Frontal cortex (tissue), 4 donors: Measurements from ENCODE around the gene PIP4P1. TPM values are rescaled to one million over a fixed set of nuclear protein-coding genes. Genes with fewer than 3 reads are reported as not detected.
"Not testable (repeated sequence)": the region's sequence is repeated elsewhere in the genome, so short reads cannot be mapped to it uniquely, and the experiment has no call there.

Experiments used
- DNase-seq, 2 donors: peaks; one replicate each; pipeline ENCODE4 v3.0.0; 2012; ENCODE audit warnings: low spot score in 2 of 2
- FAIRE-seq: peaks from 2 replicates; lab custom pipeline; 2012; peaks lifted over from hg19 to GRCh38; lab: Jason Lieb, UNC
- total RNA-seq: library from RNA; depleted of rRNA; stranded (reverse); fragments of >200 nt; gene quantifications from one replicate; pipeline ENCODE4 v1.2.3, GENCODE V29; 2014
- donor health status: control.
- donor health status: control.
- donor health status: control.

The PIP4P1 gene
- total RNA-seq, 1 donor from 2014 or later, result 33.8 TPM

DNA sequence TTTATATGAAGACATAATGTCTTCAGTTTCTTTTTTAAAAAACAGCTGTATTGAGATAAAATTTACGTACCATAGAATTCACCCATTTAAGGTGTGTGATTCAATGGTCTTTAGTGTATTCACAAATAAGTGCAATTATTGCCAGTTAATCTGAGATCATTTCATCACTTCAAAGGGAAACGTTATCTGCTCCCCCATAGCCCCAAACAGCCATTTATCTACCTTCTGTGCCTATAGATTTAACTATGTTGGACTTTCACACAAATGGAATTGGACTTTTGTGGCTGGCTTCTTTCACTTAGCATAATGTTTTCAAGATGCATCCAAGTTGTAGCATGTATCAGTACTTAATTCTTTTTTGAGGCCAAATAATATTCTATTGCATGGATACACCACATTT lies 17.7 kb upstream of the PIP4P1 start:
- FAIRE-seq, result no peak
- no peak for DNase-seq

- FAIRE-seq (no peak), DNase-seq (no peak)
Observed at GRCh38 chr14:20477211-20477876, 16.1 kb upstream of the PIP4P1 start.

- DNase-seq (no peak), FAIRE-seq (no peak)
Observed at GRCh38 chr14:20476776-20477175, 15.5 kb upstream of the PIP4P1 start.

GRCh38 chr14:20472536-20473169 lies 11.4 kb upstream of the PIP4P1 start:
- no peak for FAIRE-seq

DNA sequence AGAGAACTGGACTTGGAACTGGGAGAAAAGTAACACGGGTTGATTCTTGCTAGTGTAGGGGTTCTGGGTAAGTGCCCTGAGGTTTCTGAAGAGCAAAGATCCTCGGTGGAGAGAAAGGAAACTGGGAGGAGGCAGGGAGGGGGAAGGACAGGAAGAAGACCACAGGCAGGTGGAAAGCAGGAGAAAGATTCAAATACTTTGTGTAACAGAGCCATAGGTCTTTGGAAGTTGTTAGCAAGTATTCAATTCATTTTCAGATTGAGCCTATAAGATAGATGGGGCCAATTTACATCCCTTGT lies 9.3 kb upstream of the PIP4P1 start:
- DNase-seq, result no peak
- FAIRE-seq, result no peak

More at GRCh38 chr14:20472536-20473169, 11.4 kb upstream of the PIP4P1 start:
- DNase-seq, result no peak

- DNase-seq, result peak in 1 of 2 donors; percentile 66
- no peak for FAIRE-seq
Observed at GRCh38 chr14:20469890-20470602, 8.8 kb upstream of the PIP4P1 start.

- peak; percentile 70 to 91 for DNase-seq
- no peak for FAIRE-seq
Observed at GRCh38 chr14:20469242-20469889, 8.1 kb upstream of the PIP4P1 start, which contains the start of gene PNP. TSS of gene PNP (plus strand) at chr14:20469406. CDS start at chr14:20469525, 119 bp downstream.

DNA sequence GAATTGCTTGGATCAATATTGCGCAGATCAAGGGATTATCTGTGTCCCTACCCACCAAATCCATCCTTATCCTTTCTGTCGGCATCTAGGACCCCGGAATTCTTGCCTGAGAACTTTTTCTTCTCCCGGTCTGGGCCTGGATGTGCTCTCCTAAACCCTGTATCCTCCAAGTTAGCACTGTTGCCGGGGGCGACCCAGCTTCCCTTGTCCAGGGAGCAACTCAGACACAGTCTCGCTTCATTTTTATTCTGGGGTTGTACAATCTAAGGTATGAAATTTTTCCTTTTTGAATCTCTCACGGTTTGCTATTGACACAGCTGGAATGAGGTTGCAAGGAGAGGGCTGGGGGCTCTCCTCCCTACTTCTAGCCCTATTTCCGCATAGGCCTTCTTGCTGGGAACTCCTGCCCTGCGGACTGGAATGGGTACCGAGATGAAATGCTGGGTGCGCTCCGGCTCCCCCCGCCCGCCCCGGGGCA lies 7.6 kb upstream of the PIP4P1 start:
- FAIRE-seq (no peak), DNase-seq (no peak)

DNA sequence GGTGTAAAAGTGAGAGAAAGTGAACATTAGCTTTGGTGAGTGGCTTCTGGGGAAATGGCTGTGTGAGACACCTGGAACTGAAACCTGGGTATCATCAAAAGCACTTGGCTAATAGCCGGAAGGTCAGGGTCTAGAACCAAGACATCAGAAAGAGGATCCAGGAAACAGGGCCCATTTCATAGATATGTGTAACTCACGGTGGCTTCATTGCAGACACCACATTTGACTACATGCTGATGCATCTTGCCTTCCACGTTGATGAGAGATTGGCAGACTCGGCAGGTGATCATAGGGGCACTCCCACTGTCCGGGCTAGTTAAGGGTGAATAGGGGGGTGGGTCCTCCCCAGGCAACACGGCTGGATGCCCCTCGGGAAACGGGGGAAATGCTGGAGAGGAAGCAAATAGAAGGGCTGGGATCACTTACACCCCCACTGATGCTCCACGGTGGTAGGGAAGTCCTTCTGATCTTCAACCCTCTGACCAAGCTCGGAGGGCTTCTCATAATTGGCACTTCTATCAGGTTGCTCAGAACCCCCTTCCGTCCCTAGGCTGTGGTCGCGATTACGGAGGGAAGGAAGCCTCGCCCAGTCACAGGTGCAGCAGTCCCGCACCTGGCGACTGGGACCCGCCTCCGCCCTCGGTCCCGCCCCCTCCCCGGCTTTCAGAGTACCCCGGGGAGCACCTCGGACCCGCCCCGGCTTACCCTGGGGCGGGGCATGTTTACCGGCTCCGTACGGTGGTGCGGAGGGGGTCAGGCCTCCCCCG lies 593 bp downstream of the PIP4P1 start:
- no peak for FAIRE-seq
- no peak for DNase-seq

DNA sequence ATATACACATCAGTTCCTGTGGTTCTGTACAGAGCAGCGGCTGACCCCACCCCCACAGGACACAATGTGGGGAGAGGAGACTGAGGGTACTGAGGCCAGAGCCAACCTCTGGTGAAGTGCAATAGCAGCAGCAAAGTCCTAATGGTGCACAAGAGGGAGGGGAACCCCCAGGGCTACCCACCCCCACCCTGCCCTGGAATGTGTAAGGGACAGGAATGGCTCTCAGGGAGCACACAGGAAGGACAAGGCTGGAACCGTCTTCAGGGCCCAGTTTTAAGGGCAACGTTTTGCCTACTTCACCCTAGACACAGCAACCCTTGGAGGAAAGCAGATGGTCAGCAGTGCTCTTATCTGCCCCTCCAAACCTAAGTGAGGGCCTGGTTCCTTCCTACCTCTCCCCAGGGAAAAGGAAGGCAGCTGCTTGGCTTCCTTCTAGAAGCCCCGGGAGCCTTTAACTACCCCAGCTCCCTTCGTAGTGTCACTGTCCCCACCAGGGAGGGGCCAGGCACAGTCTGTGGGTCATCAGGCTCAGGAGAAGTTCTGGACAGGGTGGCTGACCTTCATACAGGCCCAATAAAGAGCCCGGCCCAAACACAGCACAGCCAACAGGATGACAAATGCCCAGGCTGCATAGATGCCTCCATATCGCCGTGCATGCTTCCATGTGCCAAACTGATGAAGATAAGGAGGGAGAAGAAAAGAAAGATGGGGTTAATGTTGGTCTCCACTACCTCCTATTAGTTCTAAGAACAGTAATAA lies 3.0 kb downstream of the PIP4P1 start:
- FAIRE-seq (no peak), DNase-seq (no peak)

- DNase-seq, result no peak
- no peak for FAIRE-seq
Observed at GRCh38 chr14:20456971-20457370, 4.3 kb downstream of the PIP4P1 start.

- FAIRE-seq, result no peak
- DNase-seq, result no peak
Observed at GRCh38 chr14:20455355-20456300, 5.6 kb downstream of the PIP4P1 start.

- FAIRE-seq (peak; percentile 72), DNase-seq (peak; percentile 89 to 91)
Observed at GRCh38 chr14:20454516-20455354, 6.5 kb downstream of the PIP4P1 start, which contains the start of the genes APEX1 and OSGEP. TSS of gene APEX1 (plus strand) at chr14:20455226. CDS start at chr14:20455646, 420 bp downstream. TSS of gene OSGEP (minus strand) at chr14:20454812. CDS start at chr14:20454683, 129 bp downstream.

DNA sequence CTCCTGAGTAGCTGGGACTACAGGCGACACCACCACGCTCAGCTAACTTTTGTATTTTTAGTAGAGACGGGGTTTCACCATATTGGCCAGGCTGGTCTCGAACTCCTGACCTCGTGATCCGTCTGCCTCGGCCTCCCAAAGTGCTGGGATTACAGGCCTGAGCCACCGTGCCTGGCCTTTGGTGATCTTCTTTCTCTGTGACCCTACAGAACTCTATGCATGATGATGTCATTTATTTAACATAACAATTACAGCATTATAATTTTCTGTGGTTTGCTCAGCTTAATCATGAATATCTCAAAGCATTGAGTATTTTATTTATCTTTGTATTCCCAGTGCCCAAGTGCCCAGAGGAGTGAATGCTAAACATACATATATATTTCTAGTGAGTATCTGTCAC lies 8.4 kb downstream of the PIP4P1 start:
- not testable (repeated sequence) for FAIRE-seq, DNase-seq

- FAIRE-seq, result no peak
- no peak for DNase-seq
Observed at GRCh38 chr14:20446889-20447288, 14.3 kb downstream of the PIP4P1 start.

DNA sequence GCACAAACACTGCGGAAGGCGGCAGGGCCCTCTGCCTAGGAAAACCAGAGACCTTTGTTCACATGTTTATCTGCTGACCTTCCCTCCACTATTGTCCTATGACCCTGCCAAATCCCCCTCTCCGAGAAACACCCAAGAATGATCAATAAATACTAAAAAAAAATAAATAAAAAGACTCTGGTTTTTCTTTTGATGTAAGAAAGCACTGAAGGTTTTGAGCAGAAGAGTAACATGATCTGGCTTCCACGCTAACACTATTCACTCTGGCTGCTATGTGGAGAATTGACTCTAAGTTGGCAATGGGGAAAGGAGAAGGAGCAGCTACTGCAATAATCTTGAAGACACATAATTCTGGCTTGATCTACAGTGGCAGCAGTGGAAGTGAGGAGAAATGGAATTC lies 17.6 kb downstream of the PIP4P1 start:
- DNase-seq, FAIRE-seq: not testable (repeated sequence)

DNA sequence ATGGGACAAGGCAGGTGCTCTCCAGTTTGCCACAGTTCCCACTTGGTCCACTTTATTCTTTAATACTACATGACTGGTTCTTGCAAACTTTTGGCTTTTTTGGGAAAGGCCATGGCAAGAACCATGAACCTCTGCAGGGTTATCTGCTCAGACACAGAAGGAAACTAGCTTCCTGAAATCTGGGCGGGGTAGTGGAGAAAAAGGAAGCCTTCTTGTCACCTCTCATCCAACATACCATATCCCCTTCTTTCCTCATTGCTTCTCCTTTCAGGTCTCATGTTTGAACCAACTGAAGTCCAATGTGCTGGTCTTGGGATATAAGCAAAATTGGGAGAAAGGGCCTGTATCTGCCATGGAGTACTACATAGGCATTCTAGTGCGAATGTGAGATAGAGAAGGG lies 19.8 kb downstream of the PIP4P1 start:
- FAIRE-seq, result no peak

More for the DNA sequence above, 19.8 kb downstream of the PIP4P1 start:
- no peak for DNase-seq
